GM20431 (cell line): ENCODE measurements around the gene ENOX2.

Source experiments
- in situ Hi-C: fragments of 300-500 bp; cut with MseI, MboI; formaldehyde crosslinking; loops from one replicate; pipeline ENCODE4 v1.15.0; 2020; ENCODE audit warnings: low sequenced_read_pairs; ENCODE audit not compliant: unreplicated experiment

ENOX2 gene

GRCh38 chrX:130652824-130653578 is 250.0 kb downstream of the ENOX2 start:
- in situ Hi-C loops = no loop called here

- in situ Hi-C loops = no loop called here
Measured at GRCh38 chrX:130649738-130650137, 253.3 kb downstream of the ENOX2 start.

GRCh38 chrX:130647468-130647867 is 255.5 kb downstream of the ENOX2 start:
- in situ Hi-C loops = no loop called here

- in situ Hi-C loops = no loop called here
Measured at GRCh38 chrX:130645955-130646583, 256.9 kb downstream of the ENOX2 start.

- in situ Hi-C loops = no loop called here
Measured at GRCh38 chrX:130637591-130637990, 265.4 kb downstream of the ENOX2 start.

GRCh38 chrX:130636277-130636676 is 266.7 kb downstream of the ENOX2 start:
- in situ Hi-C loops = no loop called here

- in situ Hi-C loops = no loop called here
Measured at GRCh38 chrX:130631011-130631410, 272.0 kb downstream of the ENOX2 start.

GRCh38 chrX:130628516-130628915 is 274.5 kb downstream of the ENOX2 start:
- in situ Hi-C loops = no loop called here

GRCh38 chrX:130626521-130626920 is 276.5 kb downstream of the ENOX2 start:
- in situ Hi-C loops = no loop called here

GRCh38 chrX:130625386-130625785 is 277.6 kb downstream of the ENOX2 start:
- in situ Hi-C loops = no loop called here

GRCh38 chrX:130623518-130623917 is 279.5 kb downstream of the ENOX2 start:
- in situ Hi-C loops = no loop called here

GRCh38 chrX:130615941-130616340 is 287.1 kb downstream of the ENOX2 start:
- in situ Hi-C loops = no loop called here

- in situ Hi-C loops = no loop called here
Measured at GRCh38 chrX:130607431-130607830, 295.6 kb downstream of the ENOX2 start.

GRCh38 chrX:130606425-130606824 is 296.6 kb downstream of the ENOX2 start:
- in situ Hi-C loops = no loop called here

- in situ Hi-C loops = no loop called here
Measured at GRCh38 chrX:130604882-130605281, 298.1 kb downstream of the ENOX2 start.

GRCh38 chrX:130594453-130594916 is 308.5 kb downstream of the ENOX2 start:
- in situ Hi-C loops = no loop called here

GRCh38 chrX:130593911-130594310 is 309.1 kb downstream of the ENOX2 start:
- in situ Hi-C loops = no loop called here

GRCh38 chrX:130592204-130592603 is 310.8 kb downstream of the ENOX2 start:
- in situ Hi-C loops = no loop called here

GRCh38 chrX:130578906-130579305 is 324.1 kb downstream of the ENOX2 start:
- in situ Hi-C loops = no loop called here

GRCh38 chrX:130577431-130577830 is 325.6 kb downstream of the ENOX2 start:
- in situ Hi-C loops = no loop called here

GRCh38 chrX:130575831-130576389 is 327.1 kb downstream of the ENOX2 start:
- in situ Hi-C loops = no loop called here
